HUES6 (cell line): Measurements from ENCODE around the gene ENTPD7.

Source experiments
- H3K27ac ChIP-seq: 2 replicates; pipeline ENCODE4 v1.7.0; 2013; ENCODE audit warnings: low read depth, mild to moderate bottlenecking, low read length, inconsistent platforms
- H3K27me3 ChIP-seq: 2 replicates; pipeline ENCODE4 v1.6.1; 2013; ENCODE audit warnings: low read length; ENCODE audit not compliant: control insufficient read depth, insufficient read depth
- H3K36me3 ChIP-seq: 2 replicates; pipeline ENCODE4 v1.6.1; 2013; ENCODE audit warnings: low read length; ENCODE audit not compliant: control insufficient read depth, insufficient read depth
- H3K4me1 ChIP-seq: 2 replicates; pipeline ENCODE4 v1.6.1; 2013; ENCODE audit warnings: low read length; ENCODE audit not compliant: control insufficient read depth, insufficient read depth
- H3K4me3 ChIP-seq: 2 replicates; pipeline ENCODE4 v1.5.1; 2013; ENCODE audit warnings: low read depth, low read length
- H3K9ac ChIP-seq: one replicate; pipeline ENCODE4 v1.6.1; 2013; ENCODE audit warnings: mild to moderate bottlenecking, low read length
- H3K9me3 ChIP-seq: 2 replicates; pipeline ENCODE4 v1.6.1; 2013; ENCODE audit warnings: low read depth, low read length; ENCODE audit not compliant: control insufficient read depth, insufficient read depth

ENTPD7 gene

DNA sequence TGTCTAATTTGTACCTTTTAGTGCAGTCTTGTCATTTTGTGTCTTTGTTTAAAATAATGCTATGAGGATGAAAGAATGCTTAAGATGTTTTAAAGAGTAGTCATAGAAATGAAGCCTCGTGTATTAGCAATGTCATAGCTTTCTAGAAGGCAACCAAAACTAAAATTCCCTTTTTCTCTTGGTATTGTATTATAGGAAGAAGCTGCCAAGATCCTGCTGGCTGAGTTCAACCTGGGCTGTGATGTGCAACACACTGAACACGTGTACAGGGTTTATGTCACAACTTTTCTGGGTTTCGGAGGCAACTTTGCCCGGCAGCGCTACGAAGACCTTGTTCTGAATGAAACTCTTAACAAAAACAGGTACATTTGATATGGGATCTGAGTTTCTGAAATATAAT, 36.5 kb downstream of the ENTPD7 start:
- Histone ChIP-seq H3K9me3 (no peaks in the 10 kb centered on the region), H3K4me3 (no peak overlapping the region), H3K36me3 (peaks cover 58% of the 10 kb centered on the region), H3K9ac (no peak overlapping the region), H3K27me3 (no peaks in the 10 kb centered on the region), H3K4me1 (no peaks in the 10 kb centered on the region), H3K27ac (no peak overlapping the region)

DNA sequence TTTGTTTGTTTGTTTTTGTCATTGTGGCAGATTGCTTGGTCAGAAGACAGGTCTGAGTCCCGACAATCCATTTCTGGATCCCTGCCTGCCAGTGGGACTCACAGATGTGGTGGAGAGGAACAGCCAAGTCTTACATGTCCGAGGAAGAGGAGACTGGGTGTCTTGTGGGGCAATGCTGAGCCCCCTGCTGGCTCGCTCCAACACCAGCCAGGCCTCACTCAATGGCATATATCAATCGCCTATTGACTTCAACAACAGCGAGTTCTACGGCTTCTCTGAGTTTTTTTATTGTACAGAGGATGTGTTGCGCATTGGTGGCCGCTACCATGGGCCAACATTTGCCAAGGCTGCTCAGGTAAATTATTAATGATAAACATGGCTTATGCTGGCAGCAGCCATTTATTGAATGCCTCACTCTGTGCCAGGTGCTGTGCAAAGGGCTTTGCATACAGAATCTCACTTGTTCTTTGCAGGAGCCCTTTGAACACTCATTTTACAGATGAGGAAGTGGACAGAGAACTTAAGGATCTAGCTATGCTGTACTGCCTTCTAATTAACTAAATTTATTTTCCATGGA, 39.3 kb downstream of the ENTPD7 start:
- H3K9me3 ChIP-seq = no peaks in the 10 kb centered on the region
- no peak overlapping the region for H3K27ac ChIP-seq
- H3K27me3 ChIP-seq = no peaks in the 10 kb centered on the region
- peaks cover 56% of the 10 kb centered on the region for H3K36me3 ChIP-seq
- no peak overlapping the region for H3K4me3 ChIP-seq
- no peaks in the 10 kb centered on the region for H3K4me1 ChIP-seq
- H3K9ac ChIP-seq = no peak overlapping the region

DNA sequence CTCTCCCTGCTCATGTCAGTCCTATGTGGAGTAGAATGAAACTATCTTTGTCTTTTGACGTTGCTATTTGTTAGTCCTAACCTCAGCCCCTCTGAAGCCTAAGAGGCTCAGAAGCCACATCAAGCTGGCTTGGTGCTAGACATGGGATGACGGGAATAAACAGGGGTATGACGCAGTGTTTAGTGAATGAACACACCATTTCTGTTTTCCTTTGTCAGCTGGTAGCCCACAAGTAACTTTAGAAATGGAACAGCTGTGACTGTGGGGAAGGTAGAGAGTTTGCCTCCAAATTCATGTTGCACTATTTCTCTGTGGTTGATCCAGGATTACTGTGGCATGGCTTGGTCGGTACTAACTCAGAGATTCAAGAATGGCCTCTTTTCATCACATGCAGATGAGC, 41.3 kb downstream of the ENTPD7 start:
- H3K27ac ChIP-seq = no peak overlapping the region
- no peaks in the 10 kb centered on the region for H3K4me1 ChIP-seq
- no peaks in the 10 kb centered on the region for H3K27me3 ChIP-seq
- no peaks in the 10 kb centered on the region for H3K9me3 ChIP-seq
- H3K36me3 ChIP-seq = peaks cover 68% of the 10 kb centered on the region
- H3K4me3 ChIP-seq = no peak overlapping the region
- H3K9ac ChIP-seq = no peak overlapping the region

DNA sequence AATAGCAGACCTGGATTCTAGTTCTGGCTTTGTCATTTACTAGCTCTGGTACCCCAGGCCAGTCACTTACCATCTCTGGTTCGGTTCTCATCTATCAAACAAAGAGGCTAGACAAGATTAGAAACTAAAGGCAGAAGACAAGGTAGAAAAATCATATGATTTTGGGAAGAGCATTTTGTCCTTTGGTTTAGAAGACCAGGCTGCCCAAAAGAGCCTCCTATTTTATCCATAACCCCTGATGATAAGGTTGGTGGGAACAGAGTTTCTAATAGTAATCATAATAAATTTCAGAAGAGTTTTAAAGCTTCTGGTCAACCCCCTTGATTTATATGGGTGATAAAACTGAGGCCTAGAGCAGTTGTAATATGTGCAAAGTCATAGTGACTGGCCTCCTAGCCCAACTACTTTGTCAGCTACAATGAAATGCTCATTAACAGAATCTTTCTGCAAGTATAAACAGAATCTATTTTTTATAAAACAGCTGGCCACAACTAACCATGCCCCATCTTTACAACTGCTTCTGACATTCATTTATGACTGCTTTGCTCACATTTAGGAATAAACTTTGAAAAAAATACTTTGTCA, 49.2 kb downstream of the ENTPD7 start:
- Histone ChIP-seq H3K4me1 (no peaks in the 10 kb centered on the region), H3K36me3 (peaks cover 66% of the 10 kb centered on the region), H3K9ac (no peak overlapping the region), H3K27ac (no peak overlapping the region), H3K27me3 (no peaks in the 10 kb centered on the region), H3K9me3 (no peaks in the 10 kb centered on the region), H3K4me3 (no peak overlapping the region)

DNA sequence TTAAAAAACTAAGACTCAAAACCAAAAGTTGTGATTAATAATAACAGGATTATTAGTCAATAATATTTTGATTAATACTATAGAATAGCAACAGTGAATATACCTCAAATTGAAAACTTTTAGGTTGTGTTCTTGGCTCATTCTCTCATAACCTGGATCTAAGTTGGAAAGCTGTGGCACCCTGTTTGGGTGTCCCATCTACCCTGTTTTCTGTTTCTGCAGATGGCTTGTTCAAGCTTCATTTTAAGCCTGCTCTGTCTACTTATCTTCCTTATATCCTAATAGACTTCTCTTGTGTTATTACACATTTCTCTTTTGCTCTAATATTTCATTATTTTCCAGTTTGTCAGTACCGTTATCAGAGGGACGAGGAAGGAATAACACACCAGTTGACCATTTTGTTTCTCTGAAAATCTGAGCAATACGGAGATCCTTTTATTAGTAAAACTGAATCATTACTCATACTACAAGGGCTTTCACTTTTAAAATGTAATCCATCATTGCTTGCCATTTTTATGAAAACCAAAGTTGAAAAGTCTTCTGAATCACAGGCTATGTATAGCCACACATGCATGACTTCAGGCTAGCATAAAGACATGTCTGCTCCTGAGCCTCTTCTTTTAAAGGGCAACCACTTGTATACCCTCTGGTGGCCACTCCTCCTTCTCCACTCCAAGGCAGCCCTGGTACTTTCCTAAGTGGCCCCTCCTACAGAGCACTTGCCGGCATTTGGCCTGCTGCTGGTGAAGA, 50.3 kb downstream of the ENTPD7 start:
- H3K36me3 ChIP-seq = peaks cover 66% of the 10 kb centered on the region
- no peaks in the 10 kb centered on the region for H3K9me3 ChIP-seq
- no peak overlapping the region for H3K9ac ChIP-seq
- H3K4me1 ChIP-seq = no peaks in the 10 kb centered on the region
- no peaks in the 10 kb centered on the region for H3K27me3 ChIP-seq
- H3K4me3 ChIP-seq = no peak overlapping the region
- no peak overlapping the region for H3K27ac ChIP-seq

DNA sequence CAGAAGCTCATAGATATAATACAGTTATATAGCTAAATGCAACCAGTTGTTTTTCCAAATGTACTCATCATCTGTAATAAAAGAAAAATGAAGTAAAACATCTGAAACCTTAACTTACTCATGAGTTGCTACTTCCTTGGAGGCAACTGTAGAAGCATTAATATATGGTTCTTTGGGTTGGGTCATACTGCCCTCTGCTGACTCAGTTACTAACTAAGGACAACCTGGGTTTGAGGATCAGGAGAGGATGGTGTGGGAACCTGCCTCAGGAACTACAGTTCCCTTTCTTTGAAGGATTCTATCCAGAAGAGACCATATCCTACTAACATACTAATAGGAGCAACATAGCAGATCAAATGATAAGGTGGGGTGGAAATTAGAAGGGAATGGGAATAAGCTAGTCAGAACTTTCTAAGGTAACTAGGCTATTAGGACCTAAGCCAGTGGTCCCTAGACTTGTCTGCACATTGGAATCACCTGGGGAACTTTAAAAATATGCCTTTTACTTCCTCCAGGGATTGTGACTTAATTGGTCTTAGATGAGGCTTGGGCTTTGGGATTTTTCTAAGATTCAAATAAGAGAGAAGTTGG, 51.9 kb downstream of the ENTPD7 start:
- Histone ChIP-seq H3K4me1 (no peaks in the 10 kb centered on the region), H3K9me3 (no peaks in the 10 kb centered on the region), H3K36me3 (peaks cover 71% of the 10 kb centered on the region), H3K27me3 (no peaks in the 10 kb centered on the region), H3K27ac (no peak overlapping the region), H3K9ac (no peak overlapping the region), H3K4me3 (no peak overlapping the region)

DNA sequence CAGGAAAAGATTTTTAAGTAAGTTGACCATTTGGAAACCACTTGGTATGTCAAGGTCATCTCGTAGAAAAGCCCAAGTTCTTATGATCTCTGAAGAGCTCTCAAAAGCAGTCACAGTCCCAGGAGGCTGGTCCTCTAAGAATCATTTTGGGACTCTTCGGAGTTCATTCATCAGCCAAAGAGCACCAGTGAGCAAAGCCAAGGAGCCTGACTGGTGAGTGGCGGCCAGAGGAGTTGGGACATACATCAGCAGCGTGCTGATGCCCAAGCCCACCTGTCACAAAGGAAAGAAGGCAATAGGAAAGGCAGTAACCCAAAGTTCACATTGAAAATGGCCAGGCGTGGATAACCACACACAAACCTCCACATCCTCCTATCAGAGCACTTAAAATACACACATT, 55.1 kb downstream of the ENTPD7 start:
- H3K9me3 ChIP-seq = no peaks in the 10 kb centered on the region
- H3K36me3 ChIP-seq = peaks cover 85% of the 10 kb centered on the region
- H3K4me3 ChIP-seq = no peak overlapping the region
- no peaks in the 10 kb centered on the region for H3K27me3 ChIP-seq
- no peaks in the 10 kb centered on the region for H3K4me1 ChIP-seq
- no peak overlapping the region for H3K9ac ChIP-seq
- H3K27ac ChIP-seq = no peak overlapping the region

DNA sequence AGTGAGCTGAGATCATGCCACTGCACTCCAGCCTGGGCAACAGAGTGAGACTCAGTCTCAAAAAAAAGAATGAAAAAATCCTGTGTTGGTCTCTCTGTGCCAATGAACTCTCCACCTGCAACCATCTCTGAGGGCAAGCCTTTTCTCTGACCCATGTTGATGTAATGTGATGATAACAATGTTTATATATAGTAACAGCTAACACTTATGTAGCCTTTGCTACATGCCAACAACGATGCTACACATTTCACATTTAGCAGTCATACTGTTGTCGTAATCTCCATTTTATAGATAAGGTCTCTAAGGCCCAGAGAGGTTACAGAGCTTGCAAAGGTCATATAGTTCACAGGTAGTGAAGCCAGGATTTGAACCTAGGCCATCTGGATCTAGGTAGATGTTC, 61.1 kb downstream of the ENTPD7 start:
- no peak overlapping the region for H3K9ac ChIP-seq
- H3K27me3 ChIP-seq = no peaks in the 10 kb centered on the region
- H3K27ac ChIP-seq = no peak overlapping the region
- H3K36me3 ChIP-seq = peaks cover 86% of the 10 kb centered on the region
- no peaks in the 10 kb centered on the region for H3K9me3 ChIP-seq
- no peak overlapping the region for H3K4me3 ChIP-seq
- H3K4me1 ChIP-seq = no peaks in the 10 kb centered on the region

DNA sequence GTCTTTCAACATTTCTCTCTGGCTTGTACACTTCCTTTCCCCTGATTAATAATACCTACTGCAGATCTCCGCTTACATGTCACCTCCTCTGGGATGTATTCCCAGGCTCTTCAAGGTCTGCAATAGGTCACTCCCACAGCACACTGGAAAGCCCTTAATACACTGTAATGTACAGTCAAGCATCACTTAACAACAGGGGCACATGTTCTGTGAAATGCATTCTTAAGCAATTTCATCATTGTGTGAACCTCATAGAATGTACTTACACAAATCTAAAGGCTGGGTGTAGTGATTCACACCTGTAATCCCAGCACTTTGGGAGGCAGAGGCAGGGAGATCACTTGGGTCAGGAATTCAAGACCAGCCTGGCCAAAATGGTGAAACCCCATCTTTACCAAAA, 70.7 kb downstream of the ENTPD7 start:
- H3K27me3 ChIP-seq = no peaks in the 10 kb centered on the region
- H3K9me3 ChIP-seq = no peaks in the 10 kb centered on the region
- H3K4me1 ChIP-seq = no peaks in the 10 kb centered on the region
- H3K4me3 ChIP-seq = no peak overlapping the region
- peaks cover 47% of the 10 kb centered on the region for H3K36me3 ChIP-seq
- H3K9ac ChIP-seq = no peak overlapping the region
- no peak overlapping the region for H3K27ac ChIP-seq

DNA sequence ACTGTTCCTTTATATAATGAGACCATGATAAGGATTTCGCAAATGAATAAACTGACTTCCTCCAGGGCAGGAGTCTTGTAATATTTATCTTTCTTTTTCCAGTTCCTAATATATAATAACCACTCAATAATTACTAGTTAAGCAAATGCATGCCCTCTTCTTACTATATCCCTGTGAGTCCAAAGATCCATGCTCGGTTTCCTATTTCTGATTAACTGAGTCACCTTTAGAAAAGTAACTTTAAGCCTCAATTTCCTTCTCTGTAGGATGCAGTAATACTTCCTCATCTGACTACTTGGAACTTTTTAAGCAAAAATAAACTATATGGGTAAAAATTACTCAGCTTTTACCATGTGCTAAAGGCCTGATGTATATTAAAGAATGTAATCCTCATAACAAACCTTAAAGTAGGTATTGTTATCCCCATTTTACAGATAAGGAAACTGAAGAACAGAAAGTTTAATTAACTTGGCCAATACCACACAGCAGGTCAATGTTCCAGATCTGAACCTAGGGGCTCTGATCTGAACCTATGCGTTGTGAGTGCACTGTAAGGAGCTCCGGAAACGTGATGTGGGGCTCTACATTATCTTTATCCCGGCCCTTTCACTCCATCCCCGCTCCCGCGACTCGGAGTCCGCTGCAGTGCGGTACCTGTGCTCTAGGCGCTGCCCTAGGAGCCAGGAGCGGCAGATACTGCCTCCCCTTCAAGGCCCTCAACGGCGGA, 72.2 kb downstream of the ENTPD7 start:
- Histone ChIP-seq H3K27ac (no peak overlapping the region; the same call in 1 of the 2 replicates), H3K9ac (peak overlapping the region; percentile 89), H3K36me3 (peaks cover 40% of the 10 kb centered on the region)

More for the DNA sequence above, 72.2 kb downstream of the ENTPD7 start:
- Histone ChIP-seq H3K27me3 (no peaks in the 10 kb centered on the region), H3K9me3 (no peaks in the 10 kb centered on the region), H3K4me3 (peak overlapping the region; percentile 73), H3K4me1 (no peaks in the 10 kb centered on the region)
